NCI-H2196 (cell line): ENCODE measurements around the gene OGFOD3.
A peak's percentile ranks its signal among the peaks of the same experiment; 100 is the strongest.
"Not testable (repeated sequence)": the region's sequence is repeated elsewhere in the genome, so short reads cannot be mapped to it uniquely, and the experiment has no call there.

Source experiments
- DNase-seq: peaks from one replicate; lab custom pipeline; 2025; ENCODE audit not compliant: unreplicated experiment; lab: John Stamatoyannopoulos, UW

The OGFOD3 gene

DNA sequence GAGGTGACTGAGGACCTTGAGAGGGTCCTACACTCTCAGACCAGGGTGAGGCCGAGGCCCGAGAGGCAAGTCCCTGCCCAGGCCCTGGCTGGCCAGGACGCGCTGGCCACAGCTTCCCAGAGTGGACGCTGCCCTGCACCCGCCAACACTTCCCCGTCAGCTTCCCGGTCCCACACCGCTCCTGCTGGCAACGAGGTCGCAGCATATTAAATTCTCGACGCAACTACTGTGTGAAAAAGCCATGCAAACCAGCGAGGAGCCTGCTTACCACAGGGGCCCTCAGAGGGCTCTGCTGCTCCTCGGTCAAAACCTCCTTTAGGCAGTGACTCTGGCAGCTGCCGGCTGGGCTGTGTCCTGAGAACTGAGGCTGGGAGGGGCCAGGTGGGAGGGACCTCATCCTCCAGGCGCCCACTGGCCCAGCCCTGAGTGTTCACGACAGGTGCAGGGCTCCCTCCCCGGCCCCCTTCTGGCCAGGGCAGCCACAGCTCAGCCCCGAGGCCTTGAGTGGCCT is 61.5 kb downstream of the OGFOD3 start:
- peak; percentile 87 for DNase-seq

DNA sequence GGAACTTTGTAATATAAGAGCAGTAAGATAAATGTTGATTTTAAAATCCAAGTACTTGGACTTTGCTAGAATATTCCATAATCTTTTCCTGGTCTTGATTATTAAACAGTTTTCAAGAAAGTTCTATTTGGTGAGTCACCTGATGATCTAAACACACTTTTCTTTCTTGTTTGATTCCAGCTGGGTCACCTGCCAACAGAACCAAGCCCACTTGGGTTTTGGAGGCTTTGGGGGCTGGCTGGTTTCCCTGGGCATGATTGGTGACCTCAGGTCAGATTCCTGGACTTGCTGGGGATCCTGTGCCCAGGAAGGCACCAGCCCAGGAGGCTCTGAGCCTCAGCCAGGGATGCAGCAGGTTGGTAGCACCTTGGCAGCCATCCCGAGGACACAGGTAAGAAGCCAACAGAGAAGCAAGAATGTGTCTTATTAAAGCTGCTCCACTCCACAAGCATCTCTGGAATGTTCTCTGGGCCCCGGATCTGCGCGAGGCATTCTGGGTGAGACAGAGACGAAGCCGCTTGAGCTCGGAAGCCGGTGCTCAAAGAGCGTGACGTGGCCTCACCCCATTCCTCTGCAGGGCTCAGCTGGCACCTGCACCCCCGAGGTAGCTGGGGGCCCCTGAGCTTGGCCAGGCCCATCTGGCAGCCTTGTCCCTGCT is 62.5 kb downstream of the OGFOD3 start:
- no peak for DNase-seq

DNA sequence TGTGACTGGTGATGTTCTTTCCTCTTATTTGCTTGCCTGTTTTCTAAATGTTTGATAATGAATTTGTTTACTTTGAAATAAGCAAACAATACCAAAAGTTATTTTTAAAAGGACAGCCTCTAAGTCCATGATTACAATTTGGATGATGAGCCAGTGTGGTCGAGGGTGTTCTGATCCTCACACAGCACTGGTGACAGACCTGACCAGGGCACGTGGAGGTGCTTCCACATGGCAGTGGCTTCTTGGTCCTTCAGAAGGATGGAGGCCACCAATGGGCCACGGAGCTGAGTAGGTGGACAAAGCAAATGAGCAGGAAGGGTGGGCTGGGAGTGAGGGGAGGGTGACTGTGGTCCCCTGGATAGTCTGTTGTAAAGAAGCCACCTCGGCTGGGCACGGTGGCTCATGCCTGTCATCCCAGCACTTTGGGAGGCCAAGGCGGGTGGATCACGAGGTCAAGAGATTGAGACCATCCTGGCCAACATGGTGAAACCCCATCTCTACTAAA is 63.5 kb downstream of the OGFOD3 start:
- DNase-seq, result no peak

DNA sequence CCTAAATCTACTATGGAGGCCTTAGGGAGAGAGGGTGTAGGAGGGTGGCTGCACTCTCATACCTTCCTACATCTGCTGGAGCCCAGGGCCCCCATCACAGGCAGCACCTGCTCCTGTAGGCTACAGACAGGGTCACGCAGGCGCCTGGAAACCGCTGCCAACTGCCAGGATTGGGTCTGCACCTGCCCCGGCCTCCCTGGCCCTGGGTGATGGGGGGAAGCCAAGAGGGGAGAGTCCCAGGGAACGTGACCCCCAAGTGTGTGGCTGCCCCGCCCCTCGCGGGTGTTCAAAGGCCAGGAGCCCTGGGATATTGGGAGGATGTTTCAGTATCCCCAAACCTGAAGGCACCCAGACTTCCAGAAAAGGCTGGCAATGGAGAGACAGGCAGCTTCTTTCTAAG is 64.9 kb downstream of the OGFOD3 start:
- DNase-seq, result peak; percentile 64

DNA sequence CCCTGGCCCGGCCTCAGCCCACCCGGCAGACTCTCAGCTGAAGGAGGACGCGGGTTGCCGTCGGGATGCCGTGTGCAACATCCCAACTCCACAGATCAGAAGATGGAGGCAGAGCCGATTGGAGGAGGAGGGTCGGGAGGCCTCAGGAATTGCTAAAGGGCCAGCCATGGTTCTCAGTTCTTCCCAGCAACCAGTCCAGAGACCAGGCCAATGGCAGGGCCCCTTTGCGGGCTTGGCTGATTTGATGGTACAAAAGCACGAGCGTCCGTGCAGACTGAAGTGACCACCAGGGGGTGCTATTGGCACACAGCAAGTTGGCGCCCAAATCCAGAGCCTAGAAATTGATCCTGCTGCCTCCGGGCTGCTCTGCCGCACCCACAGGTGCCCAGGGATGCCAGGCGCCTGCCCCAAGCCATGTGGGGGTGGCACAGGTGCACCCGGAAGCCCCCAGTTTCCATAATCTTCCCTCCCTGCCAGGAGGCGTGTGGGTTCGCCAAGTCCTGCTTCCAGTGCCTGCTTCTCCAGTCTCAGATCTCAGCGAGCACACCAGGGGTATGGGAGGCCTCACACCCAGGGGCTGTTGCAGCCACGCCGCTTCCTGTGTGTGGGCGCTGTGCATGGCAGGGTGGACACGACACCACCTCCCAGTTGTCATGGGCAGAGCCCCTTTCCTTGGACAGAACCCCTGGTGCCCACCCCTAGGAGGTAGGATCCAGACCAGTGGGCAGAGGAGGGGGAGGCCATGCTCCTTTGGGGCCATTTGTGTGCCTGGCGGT is 66.5 kb downstream of the OGFOD3 start:
- peak; percentile 98 for DNase-seq

DNA sequence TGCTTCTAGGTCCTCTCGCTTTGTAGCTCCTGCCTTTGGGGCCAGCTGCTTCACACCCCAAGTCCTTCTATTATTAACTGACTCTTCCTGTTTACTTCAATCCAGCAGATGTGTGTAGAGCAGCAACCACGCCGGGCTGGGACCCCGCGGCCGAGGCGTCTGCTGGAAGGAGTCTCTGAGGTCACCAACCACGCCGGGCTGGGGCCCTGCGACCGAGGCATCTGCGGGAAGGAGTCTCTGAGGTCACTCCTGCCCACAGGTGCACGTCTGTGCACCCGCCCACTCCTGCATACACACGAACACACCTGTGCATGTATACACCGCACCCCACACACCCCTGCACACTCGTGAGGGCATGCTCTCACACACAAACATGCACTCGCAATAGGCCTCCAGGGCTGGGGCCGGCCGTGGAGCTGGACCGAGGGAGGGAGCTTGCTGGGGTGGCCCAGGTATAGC is 67.1 kb downstream of the OGFOD3 start:
- no peak for DNase-seq

DNA sequence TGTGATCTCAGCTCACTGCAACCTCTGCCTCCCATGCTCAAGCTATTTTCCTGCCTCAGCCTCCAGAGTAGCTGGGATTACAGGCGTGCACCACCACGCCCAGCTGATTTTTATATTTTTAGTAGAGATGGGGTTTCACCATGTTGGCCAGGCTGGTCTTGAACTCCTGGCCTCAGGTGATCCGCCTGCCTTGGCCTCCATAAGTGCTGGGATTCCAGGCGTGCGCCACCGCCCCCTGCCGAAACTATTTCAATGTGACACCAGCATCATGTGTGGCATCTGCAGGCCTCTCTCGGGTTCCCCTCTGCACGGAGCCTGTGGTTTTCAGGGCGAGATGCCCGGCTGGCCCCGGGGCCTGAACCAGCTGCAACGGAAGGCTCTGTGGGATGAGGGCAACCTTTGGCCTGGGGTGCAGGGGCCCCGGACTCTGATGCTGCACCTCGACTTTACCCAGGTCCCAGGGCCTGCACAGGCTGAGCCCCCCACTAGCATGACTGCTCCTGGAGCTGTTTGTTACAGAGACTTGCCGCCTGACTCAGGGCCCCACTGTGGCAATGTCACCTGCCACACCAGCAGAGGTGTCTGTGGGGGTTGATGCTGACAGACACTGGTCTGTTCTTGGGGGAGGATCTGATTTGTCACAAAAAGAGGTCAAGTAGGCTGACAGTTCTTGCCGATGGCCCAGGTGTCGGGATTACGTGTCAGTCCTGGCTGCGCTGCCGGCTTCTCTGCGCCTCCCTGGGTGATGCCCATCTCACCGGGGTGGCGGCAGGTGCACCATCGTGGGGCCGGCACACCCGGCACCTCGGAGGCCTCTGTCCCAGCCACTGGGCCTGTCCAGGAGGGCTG is 68.0 kb downstream of the OGFOD3 start:
- no peak for DNase-seq

DNA sequence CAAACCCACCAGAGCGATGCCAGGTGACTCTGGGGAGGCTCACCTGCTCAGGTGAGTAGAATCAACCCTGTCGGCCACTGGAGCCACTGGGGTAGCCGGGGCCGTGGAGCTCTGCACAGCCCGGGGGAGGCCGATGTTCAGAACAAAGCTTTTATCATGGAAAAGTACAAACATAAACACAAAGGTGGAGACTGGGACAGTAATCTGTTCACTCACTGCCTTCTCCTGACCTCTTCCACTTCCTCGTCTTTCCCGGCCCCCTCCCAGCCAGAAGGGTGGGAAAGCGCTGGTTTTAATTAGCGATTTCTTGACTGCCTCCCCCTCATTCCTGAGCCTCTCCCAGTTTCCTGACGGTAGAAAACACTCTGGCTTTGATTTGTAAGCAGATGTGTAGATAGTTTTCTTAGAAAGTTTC is 69.1 kb downstream of the OGFOD3 start:
- DNase-seq, result no peak

DNA sequence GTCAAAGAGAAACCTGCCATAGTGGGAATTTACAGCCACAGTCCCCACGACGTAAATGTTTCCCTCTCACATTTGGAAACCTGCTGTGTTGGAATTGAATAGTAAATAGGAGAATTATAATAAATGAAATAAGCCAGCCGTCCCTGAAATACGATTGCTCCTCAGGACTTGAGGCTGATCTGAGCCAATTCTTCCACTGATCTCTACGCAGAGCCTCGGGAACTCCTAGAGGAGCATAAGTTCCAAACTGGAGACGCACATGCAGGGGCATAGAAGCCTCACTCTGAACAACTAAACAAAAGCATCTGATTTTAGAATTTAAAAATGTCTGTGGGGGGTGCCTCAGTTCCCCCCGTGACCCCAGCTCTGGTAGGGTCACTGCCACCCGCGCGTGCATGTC is 69.5 kb downstream of the OGFOD3 start:
- DNase-seq, result no peak

DNA sequence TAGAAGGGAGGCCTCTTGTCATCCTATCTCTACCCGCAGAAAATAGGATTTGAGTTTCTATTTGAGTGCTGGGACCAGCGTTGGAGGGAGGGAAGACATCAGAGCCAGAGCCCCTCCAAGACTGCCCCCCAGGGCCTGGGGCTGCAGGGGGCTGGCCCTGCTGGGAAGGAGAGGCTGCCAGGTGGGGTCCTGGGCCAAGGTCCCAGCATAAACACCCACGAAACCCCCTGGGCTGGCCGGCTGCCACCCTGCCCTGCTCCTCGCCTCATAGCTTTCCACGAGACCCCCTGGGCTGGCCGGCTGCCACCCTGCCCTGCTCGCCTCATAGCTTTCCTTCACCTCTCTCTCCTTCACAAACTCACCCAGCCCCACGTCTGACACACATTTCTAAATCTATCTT is 70.0 kb downstream of the OGFOD3 start:
- DNase-seq, result no peak

DNA sequence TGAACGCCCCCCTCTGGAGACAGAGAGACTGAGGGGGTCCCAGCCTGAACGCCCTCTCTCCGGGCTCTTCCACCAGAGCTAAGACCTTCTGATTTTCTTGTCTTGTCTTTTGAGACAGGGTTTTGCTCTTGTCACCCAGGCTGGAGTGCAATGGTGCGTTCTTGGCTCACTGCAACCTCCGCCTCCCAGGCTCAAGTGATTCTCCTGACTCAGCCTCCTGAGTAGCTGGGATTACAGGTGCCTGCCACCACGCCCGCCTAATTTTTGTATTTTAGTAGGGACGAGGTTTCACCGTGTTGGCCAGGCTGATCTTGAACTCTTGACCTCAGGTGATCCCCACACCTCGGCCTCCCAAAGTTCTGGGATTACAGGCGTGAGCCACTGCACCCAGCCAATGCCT is 70.4 kb downstream of the OGFOD3 start:
- DNase-seq, result not testable (repeated sequence)

DNA sequence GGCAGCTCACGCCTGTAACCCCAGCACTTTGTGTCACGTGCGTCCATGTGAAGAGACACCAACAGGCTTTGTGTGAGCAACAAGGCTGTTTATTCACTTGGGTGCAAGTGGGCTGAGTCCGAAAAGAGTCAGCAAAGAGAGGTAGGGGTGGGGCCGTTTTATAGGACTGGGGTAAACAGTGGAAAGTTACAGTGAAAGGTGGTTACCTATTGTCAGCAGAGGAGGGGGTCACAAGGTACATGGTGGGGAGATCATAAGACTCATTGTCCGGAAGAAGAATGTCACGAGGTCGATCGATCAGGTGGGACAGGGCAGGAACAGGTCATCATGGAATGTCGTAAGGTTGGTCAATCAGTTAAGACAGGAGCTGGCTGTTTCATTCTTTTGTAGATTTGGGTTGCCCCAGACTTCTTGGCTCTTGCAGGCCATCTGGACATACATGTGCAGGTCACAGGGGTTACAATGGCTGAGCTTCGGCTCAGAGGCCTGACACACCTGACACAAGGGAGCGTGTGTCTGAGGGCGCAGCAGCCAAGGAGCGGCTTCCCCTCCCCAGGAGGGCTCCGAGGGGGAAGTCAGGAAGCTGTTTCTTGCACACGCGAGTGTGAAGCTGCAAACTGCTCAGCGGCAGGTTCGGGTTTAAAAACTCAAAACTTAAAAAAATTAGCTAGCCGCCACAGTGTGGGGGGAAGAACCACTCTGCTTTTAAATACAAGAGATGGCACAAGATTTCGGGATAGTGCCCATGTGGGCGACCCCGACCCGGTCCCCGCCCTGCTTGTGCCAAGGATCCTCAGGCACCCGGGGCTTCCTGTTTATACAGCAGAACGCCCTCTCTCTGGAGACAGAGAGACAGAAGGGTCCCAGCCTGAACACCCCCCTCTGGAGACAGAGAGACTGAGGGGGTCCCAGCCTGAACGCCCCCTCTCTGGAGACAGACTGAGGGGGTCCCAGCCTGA is 71.8 kb downstream of the OGFOD3 start:
- no peak for DNase-seq

DNA sequence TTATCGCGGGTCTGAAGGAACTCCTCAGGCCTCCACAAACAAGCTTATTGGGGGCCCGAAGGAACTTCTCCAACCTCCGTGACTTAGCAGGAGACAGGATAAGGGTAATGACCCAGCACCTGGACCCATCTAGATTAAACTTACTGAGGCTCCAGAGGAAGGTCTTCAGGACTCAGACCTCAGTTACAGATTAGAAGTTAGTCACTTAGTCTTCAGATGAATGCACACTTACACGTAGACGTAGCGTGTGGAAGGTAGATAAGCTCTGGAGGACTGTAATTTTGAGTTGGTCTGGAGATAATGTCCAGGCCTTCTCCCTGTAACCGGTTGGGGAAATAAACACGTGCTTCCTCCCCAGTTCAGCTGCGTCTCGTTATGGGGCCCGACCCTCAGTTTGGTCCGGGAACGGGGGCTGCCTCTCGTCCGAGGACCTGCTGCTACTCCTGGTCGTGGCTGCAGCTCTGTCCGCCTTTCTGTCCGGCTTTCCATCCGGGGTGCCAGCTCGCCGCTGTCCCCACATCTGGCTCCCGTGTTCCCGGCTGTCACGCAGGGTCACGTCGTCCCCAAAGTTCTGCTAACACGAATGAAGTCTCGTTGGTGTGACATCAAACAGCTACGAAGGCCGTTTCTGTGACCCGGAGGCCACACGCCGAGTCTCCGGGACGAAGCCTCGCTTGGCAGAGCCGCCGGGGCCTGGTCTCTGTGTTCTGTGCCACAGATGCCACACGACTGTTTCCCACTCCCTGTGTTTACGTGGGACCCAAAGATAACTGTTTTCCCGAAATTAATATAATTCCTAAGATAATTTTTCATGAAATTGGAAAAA is 73.0 kb downstream of the OGFOD3 start:
- DNase-seq, result no peak

DNA sequence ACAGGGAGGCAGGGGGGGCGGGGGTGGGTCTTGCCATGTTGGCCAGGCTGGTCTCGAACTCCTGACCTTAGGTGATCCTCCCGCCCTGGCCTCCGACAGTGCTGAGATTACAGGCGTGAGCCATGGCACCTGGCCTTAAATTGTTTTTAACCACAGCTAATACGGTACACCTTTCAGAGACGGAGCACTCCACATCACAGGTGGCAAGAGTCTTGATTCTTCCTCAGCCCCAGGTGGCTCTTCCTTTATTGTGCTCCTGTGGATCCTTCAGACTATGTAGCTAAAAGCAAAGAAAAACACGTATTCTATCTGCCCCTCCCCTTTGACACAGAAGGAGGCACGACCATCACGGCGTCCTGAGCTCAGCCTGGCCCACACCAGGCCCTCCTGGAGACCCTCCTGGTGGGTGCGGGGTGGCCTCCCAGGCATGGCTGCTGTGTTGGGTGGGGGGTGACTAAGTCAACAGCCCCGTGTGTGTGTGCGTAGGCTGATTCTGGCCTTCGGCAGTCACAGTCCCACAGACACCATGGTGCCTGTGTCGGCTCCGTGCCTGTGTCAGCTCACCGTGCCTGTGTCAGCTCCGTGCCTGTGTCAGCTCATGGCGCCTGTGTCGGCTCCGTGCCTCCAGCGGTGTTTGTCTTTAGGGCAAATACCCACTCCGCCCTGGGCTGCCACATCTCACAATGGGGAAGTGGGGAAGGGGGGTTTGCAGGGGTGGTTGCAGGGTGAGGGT is 74.0 kb downstream of the OGFOD3 start:
- no peak for DNase-seq

DNA sequence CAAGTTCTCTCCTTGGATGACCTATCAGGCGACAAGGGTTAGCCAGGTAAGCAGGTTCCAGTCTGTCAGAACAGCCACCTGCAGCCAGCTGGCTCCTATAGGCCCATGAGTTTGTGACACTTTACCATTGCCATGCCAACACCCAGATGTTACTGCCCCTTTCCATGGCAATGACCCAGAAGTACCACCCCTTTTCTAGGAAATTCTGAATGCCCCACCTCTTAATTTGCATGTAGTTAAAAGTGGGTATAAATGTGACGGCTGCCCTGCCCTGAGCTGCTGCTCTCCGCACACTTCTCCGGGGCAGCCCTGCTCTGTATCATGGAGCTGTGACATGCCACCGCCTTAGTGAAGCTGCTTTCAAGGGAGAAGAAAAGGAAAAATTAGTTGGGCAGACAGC is 74.8 kb downstream of the OGFOD3 start:
- DNase-seq, result peak; percentile 61

DNA sequence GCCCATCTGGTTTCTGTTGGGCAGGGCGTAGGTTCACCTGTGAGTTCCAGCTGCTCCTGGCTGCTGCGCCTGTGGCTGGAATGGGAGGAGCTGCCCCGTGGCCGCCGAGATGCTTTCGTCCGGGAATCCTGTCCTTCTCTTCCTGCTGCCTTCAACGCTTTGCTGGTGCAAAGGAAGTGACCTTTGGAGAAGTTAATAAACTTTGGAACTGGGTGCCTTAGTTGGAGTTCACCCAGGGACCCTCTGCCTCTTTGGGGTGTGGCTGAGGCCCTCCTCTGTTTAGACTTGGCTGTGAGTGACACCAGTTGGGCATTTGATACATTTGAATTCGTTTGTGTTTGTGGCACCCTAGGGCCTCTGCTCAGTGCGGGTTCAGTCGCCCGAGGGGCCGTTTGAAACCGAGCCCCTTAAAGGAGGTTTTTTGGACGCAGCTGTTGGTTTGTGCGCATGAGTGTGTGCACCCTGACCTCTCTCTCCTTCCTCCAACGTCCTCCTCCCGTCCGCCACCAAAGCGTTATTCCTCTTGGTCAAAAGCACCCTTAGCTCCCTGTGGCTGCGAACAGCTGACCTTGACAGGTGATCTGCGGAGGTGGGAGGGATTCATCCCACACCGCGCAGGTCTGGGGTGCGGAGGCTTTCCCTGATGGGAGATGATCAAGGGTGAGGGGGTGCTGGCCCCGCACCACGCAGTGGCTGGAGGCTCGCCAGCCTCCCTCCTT is 75.9 kb downstream of the OGFOD3 start:
- DNase-seq, result no peak

DNA sequence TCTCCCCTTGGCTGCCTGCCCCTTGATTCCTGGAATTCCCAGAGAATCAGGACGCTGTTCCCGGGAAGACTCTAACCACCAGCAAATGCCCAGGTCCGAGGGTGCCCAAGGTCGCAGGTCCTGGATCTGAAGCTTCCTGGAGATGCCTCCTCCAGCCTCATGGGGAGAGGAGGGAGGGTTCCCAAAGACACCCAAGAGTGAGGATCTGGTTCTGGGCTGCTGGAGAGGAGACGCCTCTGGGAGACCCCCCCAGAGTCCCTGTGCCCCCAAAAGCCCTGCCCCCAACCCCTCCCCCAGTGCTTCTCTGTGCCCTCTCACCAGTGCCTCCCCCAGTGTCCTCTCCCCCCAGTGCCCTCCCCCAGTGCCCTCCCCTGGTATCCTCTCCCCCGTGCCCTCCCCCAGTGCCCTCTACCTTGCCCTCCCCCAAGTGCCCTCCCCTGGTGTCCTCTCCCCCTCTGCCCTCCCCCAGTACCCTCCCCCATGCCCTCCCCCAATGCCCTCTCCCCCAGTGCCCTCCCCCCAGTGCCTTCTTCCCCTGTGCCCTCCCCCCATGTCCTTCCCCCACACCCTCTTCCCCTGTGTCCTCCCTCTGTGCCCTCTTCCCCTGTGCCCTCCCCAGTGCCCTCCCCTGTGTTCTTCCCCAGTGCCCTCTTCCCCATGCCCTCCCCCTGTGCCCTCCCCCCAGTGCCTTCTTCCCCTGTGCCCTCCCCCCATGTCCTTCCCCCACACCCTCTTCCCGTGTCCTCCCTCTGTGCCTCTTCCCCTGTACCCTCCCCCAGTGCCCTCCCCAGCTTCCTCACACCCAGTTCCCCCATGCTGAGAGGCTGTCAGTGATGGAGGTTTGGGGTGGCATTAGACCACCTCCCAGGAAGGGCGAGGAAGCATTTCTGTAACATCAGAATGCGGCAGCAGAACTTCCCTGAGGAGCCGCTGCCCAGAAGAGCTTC is 78.5 kb downstream of the OGFOD3 start:
- DNase-seq, result no peak
